ENCODE data around the gene EFNA4.

EFNA4 gene

GRCh38 chr1:155079487-155080311, 16.2 kb downstream of the EFNA4 start:
- Histone ChIP-seq H3K36me3 (ENCODE audit: insufficient read depth, low read length) (no peaks in the 10 kb centered on the region), H3K9me3 (ENCODE audit: control insufficient read depth, insufficient read depth, low read length) (no peaks in the 10 kb centered on the region), H3K9ac (ENCODE audit: low read depth, low read length) (peak overlapping the region; percentile 58; the same call in 1 of the 2 replicates), H3K4me1 (ENCODE audit: insufficient read depth, low read length) (no peaks in the 10 kb centered on the region; the same call in 1 of the 2 replicates)

DNA sequence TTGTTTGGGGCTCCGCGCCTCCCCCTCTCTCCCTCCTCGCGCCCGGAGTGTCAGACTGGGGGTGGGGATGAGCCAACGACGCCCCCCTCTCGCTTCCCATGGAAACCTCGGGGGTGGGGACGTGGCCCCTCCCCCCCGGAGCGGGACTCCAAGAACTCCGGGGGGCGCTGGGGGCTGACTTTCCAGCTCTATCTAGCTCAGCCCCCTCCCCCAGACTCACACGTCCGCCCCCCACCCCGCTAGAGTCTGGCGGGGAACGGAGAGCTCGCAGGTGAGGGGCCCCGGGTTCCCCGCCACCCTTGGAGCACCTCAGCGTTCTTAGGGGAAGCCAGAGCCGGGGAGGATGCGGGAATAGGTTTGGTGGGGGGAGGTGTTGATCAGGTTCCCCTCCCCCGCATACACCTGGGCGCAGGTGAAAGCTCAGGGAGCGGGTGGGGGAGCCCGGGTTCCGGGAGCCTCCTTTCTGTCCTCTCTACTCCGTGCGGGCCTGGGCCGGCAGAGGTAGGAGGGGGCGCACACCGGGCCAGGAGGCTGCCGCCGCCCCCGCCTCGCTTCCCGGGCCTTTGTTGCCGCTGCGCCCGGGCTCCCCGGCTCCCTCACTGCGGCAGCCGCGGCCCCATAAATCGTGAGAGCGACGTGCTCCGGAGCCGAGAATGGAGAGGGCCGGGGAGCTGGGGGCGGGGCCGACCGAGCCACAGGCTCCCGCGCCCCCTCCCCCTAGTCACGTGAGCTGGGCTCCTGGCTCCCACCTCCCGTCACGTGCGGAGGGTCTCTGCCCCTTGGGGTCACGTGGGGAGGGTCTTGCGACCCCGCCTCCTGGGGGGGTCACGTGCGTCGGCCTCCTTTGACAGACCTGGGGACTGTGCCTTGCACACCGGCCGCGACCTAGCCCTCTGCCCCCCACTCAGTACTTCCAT, 17.0 kb downstream of the EFNA4 start:
- Histone ChIP-seq H3K36me3 (ENCODE audit: insufficient read depth, low read length) (no peaks in the 10 kb centered on the region), H3K9ac (ENCODE audit: low read depth, low read length) (peak overlapping the region; percentile 58; the same call in 1 of the 2 replicates), H3K4me1 (ENCODE audit: insufficient read depth, low read length) (no peaks in the 10 kb centered on the region; the same call in 1 of the 2 replicates), H3K9me3 (ENCODE audit: control insufficient read depth, insufficient read depth, low read length) (no peaks in the 10 kb centered on the region)

GRCh38 chr1:155081472-155082300, 18.1 kb downstream of the EFNA4 start:
- Histone ChIP-seq H3K36me3 (ENCODE audit: insufficient read depth, low read length) (no peaks in the 10 kb centered on the region), H3K9ac (ENCODE audit: low read depth, low read length) (peak overlapping the region; percentile 58; the same call in 1 of the 2 replicates), H3K4me1 (ENCODE audit: insufficient read depth, low read length) (no peaks in the 10 kb centered on the region; the same call in 1 of the 2 replicates), H3K9me3 (ENCODE audit: control insufficient read depth, insufficient read depth, low read length) (no peaks in the 10 kb centered on the region)

DNA sequence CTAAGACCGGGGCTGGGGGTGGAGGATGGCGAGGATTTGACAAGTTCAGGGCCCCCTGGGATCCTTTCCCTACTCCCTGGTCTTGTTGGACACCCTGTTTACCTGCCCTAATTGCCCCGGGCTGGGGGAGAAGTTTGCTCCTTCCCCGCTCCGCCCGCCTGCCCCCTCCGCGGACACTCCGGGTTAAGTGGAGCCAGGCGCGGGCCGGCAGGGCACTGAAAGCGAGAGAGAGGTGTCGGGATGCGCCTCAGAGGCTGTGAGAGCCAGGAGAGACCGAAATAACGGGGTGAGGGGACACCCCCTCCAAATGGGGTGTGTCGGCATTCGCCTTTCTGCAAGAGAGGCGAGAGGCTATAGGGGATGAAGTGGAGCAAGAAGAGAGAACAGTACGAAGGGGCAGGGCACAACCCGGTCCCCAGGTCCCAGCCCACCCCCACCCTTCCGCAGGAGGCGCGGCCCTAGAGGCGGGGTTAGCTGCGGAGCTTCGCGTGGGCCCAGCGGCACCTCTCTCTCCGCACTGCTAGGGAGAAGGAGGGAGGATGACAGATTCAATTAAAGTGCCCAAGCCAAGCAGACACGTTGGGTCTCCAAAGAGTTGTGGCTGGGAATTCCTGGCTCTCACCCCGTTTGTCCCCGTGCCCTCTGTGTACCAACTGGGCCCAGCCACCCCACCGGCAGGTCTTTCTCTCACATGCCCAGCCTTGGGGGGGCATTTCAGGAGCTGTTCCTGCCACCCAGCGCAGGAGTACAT, 18.9 kb downstream of the EFNA4 start:
- Histone ChIP-seq H3K9ac (ENCODE audit: low read depth, low read length) (peak overlapping the region; percentile 58; the same call in 1 of the 2 replicates), H3K4me1 (ENCODE audit: insufficient read depth, low read length) (peaks cover 2% of the 10 kb centered on the region; the same call in 1 of the 2 replicates)

DNA sequence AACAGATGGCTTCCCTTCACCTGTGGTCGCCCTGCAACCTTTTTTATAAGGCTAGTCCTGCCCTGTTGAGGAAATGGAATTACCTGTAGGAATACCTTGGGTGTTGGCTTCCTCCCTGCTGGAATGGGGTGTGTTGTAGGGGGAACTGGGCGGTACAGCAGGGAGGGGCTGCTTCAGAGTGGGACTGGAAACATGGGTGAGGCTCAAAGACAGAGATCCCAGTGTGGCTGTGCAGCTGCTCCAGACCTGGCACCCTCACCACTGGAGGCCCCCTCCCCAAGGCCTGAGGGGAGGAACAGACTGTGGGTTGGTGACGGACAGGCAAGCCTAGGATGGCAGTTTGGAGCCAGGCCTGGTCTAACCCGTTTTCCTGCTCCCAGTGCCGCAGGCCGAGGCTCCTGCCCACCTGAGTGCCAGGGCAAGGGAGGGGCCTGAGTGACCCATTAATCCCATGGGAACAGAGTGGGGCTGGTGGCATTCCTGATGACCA, 19.6 kb downstream of the EFNA4 start:
- H3K36me3 ChIP-seq (ENCODE audit: insufficient read depth, low read length): no peaks in the 10 kb centered on the region
- H3K9ac ChIP-seq (ENCODE audit: low read depth, low read length): no peak overlapping the region
- H3K9me3 ChIP-seq (ENCODE audit: control insufficient read depth, insufficient read depth, low read length): no peaks in the 10 kb centered on the region
- H3K4me1 ChIP-seq (ENCODE audit: insufficient read depth, low read length): peaks cover 3% of the 10 kb centered on the region; the same call in 1 of the 2 replicates

More for the DNA sequence above, 18.9 kb downstream of the EFNA4 start:
- no peaks in the 10 kb centered on the region for H3K36me3 ChIP-seq (ENCODE audit: insufficient read depth, low read length)
- H3K9me3 ChIP-seq (ENCODE audit: control insufficient read depth, insufficient read depth, low read length): no peaks in the 10 kb centered on the region

GRCh38 chr1:155083865-155084721, 20.6 kb downstream of the EFNA4 start:
- no peaks in the 10 kb centered on the region for H3K9me3 ChIP-seq (ENCODE audit: control insufficient read depth, insufficient read depth, low read length)
- no peaks in the 10 kb centered on the region for H3K36me3 ChIP-seq (ENCODE audit: insufficient read depth, low read length)
- peaks cover 3% of the 10 kb centered on the region; the same call in 1 of the 2 replicates for H3K4me1 ChIP-seq (ENCODE audit: insufficient read depth, low read length)
- H3K9ac ChIP-seq (ENCODE audit: low read depth, low read length): peak overlapping the region; percentile 23; the same call in 1 of the 2 replicates

DNA sequence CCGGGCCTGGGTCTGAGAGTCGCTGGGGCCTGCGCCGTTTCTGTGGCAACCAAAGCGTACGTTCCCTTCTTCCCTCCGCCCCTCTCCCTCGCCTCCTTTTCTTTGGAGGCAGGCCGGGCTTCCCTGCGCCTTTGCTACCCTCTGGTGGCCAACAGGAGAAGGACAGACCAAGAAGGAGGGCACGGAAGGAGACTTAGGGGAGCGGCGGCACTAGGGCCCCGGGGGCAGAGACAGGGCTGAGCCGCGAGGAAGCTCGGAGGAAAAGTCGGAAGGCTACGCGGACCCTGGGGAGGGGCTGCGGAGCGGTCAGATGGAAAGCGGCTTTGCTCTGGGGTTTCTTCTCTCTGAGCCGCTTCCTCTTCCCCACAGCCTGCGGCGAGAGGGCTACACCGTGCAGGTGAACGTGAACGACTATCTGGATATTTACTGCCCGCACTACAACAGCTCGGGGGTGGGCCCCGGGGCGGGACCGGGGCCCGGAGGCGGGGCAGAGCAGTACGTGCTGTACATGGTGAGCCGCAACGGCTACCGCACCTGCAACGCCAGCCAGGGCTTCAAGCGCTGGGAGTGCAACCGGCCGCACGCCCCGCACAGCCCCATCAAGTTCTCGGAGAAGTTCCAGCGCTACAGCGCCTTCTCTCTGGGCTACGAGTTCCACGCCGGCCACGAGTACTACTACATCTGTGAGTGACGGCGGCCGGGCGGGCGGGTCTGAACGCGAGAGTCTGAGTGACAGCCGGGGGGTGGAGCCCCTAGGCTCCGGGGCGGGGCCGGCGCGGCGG, 21.4 kb downstream of the EFNA4 start:
- Histone ChIP-seq H3K36me3 (ENCODE audit: insufficient read depth, low read length) (no peaks in the 10 kb centered on the region), H3K9ac (ENCODE audit: low read depth, low read length) (peak overlapping the region; percentile 95), H3K4me1 (ENCODE audit: insufficient read depth, low read length) (peaks cover 3% of the 10 kb centered on the region; the same call in 1 of the 2 replicates)

DNA sequence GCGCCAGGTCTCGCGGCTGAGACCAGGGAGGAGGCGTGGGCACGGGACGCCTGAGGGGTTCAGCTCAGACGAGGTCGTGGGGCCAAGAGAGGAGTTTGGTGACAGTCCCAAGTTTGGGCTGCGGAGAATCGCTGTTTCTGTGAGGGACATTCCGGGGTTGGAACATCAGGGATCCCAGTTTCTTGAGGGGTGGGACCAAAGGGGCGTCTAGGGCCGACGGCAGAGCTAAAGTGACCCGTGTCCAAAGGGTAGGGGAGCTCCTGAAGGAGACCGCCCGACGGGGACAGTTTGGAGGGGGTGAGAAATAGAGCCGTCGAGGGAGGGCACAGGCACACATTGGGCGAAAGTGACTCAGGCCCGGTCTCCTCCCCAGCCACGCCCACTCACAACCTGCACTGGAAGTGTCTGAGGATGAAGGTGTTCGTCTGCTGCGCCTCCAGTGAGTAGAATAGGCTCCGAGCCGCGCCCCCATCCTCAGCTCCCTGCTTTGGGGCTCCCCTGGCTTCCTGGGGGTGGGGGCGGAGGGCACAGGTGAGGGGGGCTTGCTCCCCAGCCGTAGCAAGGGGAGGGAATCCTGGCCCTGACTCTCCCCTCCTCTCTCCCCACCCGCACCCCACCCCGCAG, 22.1 kb downstream of the EFNA4 start:
- H3K4me1 ChIP-seq (ENCODE audit: insufficient read depth, low read length): peaks cover 3% of the 10 kb centered on the region; the same call in 1 of the 2 replicates
- H3K9ac ChIP-seq (ENCODE audit: low read depth, low read length): peak overlapping the region; percentile 95; the same call in 1 of the 2 replicates
- no peaks in the 10 kb centered on the region for H3K9me3 ChIP-seq (ENCODE audit: control insufficient read depth, insufficient read depth, low read length)
- H3K36me3 ChIP-seq (ENCODE audit: insufficient read depth, low read length): no peaks in the 10 kb centered on the region

More for the DNA sequence above, 21.4 kb downstream of the EFNA4 start:
- H3K9me3 ChIP-seq (ENCODE audit: control insufficient read depth, insufficient read depth, low read length): no peaks in the 10 kb centered on the region

DNA sequence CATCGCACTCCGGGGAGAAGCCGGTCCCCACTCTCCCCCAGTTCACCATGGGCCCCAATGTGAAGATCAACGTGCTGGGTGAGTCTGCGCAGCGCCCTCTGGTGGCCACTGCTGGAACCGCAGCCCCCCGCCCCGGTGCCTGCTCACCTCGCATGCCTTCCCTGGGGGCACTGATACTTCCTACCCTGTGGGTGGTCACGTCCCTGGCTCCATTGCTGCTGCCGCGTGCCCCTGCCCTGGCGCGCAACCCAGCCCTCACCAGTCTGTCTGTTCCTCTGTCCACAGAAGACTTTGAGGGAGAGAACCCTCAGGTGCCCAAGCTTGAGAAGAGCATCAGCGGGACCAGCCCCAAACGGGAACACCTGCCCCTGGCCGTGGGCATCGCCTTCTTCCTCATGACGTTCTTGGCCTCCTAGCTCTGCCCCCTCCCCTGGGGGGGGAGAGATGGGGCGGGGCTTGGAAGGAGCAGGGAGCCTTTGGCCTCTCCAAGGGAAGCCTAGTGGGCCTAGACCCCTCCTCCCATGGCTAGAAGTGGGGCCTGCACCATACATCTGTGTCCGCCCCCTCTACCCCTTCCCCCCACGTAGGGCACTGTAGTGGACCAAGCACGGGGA, 22.7 kb downstream of the EFNA4 start:
- Histone ChIP-seq H3K4me1 (ENCODE audit: insufficient read depth, low read length) (peaks cover 6% of the 10 kb centered on the region; the same call in 1 of the 2 replicates), H3K36me3 (ENCODE audit: insufficient read depth, low read length) (no peaks in the 10 kb centered on the region), H3K9me3 (ENCODE audit: control insufficient read depth, insufficient read depth, low read length) (no peaks in the 10 kb centered on the region), H3K9ac (ENCODE audit: low read depth, low read length) (peak overlapping the region; percentile 95; the same call in 1 of the 2 replicates)

GRCh38 chr1:155086856-155087535, 23.5 kb downstream of the EFNA4 start:
- peaks cover 7% of the 10 kb centered on the region; the same call in 1 of the 2 replicates for H3K4me1 ChIP-seq (ENCODE audit: insufficient read depth, low read length)
- no peak overlapping the region for H3K9ac ChIP-seq (ENCODE audit: low read depth, low read length)
- no peaks in the 10 kb centered on the region for H3K36me3 ChIP-seq (ENCODE audit: insufficient read depth, low read length)
- H3K9me3 ChIP-seq (ENCODE audit: control insufficient read depth, insufficient read depth, low read length): no peaks in the 10 kb centered on the region
